HG03439 (cell line): ENCODE data around the gene LPCAT2.

Source experiments
- ATAC-seq: cut with Tn5 transposase; IDR thresholded peaks from one replicate; pipeline ENCODE4 v1.9.1; 2021; ENCODE audit warnings: mild to moderate bottlenecking, moderate library complexity; ENCODE audit not compliant: unreplicated experiment

LPCAT2 gene

GRCh38 chr16:55502801-55503366, 6.0 kb upstream of the LPCAT2 start:
- ATAC-seq, result no peak

GRCh38 chr16:55503726-55504550, 4.9 kb upstream of the LPCAT2 start:
- no peak for ATAC-seq

DNA sequence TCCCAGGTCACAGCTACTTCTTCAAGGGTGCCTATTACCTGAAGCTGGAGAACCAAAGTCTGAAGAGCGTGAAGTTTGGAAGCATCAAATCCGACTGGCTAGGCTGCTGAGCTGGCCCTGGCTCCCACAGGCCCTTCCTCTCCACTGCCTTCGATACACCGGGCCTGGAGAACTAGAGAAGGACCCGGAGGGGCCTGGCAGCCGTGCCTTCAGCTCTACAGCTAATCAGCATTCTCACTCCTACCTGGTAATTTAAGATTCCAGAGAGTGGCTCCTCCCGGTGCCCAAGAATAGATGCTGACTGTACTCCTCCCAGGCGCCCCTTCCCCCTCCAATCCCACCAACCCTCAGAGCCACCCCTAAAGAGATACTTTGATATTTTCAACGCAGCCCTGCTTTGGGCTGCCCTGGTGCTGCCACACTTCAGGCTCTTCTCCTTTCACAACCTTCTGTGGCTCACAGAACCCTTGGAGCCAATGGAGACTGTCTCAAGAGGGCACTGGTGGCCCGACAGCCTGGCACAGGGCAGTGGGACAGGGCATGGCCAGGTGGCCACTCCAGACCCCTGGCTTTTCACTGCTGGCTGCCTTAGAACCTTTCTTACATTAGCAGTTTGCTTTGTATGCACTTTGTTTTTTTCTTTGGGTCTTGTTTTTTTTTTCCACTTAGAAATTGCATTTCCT, 3.4 kb upstream of the LPCAT2 start:
- ATAC-seq, result no peak

GRCh38 chr16:55506083-55506482, 2.8 kb upstream of the LPCAT2 start:
- ATAC-seq, result no peak

GRCh38 chr16:55506708-55507107, 2.2 kb upstream of the LPCAT2 start:
- no peak for ATAC-seq

DNA sequence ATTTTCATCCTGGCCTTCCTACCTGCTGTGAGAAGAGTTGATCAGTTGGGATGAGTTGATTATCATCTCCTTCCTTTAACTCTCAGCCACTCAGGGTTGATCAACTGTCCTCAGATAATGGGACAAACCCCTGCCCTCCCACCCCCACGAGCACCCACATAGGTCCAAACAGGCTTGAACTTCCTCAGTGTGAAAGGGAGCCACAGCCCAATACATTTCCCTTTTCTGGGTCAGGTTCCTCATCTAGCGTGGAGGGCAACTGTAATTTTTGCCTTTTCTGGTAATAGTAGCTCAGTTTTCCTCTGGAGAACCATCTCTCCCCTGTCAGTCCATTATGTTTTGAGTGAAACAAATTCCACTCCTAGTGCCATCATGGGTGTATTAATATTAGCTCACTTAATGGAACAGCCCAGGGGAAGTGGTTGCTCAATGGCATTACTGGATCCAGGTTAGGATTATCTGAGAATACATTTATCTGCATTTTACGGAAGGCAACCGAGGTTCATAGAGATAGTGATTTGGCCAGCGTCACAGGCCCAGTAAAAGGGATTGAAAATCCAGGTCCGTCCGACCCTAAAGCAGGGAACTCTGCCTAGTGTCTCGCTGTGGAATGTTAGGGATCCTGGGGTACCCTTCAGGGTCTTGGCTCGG, 476 bp upstream of the LPCAT2 start:
- ATAC-seq, result no peak

DNA sequence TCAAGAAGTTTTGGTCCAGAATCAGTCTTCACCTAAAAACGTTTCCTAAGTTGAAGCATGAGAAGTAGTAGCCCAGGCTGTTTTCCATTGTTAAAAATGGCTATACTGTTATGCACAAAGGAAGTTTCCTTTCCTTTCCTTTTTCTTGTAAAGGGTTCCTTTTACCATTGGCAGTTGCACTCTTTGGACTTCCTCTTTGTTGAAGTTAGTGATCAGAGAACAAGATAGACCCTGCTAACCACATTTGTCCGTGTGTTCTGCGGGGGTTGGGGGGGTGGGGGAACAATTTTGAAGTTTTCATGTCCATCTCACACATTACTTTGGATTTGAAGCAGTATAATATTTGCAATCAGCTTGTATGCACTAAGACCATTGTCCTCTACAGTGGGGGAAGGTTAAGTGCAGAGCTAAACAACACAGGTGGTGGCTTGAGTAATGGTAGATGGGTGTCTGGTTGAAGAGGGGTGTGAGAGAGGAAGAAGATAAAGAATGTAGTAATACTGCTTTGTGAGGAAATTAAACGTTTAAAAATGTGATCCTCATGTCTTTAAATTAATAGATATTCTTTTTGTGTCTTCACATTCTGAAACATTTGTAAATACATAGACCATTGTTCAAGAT, 1.4 kb downstream of the LPCAT2 start:
- ATAC-seq, result no peak

DNA sequence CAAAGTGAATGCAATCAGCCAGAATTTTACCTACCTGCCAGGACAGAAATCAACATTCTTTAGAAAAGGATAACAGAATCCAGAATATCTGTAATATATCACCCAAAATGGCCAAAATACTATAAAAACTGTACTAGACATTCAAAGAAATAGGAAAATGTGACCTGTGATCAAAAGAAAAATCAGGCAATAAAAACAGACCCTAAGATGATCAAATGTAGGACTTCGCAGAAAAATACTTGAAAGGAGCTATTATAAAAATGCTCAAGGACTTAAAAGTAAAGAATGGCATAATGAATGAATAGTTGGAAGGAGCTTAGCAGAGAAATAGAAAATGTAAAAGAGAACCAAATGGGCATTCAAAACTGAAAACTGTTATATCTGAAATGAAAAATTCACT, 4.1 kb downstream of the LPCAT2 start:
- no peak for ATAC-seq

DNA sequence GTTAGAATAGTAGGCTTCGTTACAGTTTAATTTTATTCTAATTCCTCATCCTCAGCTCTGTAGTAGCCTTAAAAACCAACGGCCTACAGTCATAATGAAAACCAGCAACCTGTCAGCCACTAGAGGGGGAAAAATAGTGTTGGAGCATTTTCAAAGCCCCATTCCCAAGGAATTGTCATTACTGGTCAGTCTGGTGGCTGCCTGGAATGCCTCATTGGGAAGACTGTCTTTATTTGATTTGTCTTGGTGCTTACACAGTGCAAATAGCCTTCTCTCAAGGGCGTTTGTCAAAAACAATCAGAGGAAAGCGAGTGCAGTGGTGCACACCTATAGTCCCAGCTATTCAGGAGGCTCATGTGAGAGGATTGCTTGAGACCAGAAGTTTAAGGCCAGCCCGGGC, 4.7 kb downstream of the LPCAT2 start:
- no peak for ATAC-seq

GRCh38 chr16:55515111-55515510, 6.2 kb downstream of the LPCAT2 start:
- no peak for ATAC-seq

DNA sequence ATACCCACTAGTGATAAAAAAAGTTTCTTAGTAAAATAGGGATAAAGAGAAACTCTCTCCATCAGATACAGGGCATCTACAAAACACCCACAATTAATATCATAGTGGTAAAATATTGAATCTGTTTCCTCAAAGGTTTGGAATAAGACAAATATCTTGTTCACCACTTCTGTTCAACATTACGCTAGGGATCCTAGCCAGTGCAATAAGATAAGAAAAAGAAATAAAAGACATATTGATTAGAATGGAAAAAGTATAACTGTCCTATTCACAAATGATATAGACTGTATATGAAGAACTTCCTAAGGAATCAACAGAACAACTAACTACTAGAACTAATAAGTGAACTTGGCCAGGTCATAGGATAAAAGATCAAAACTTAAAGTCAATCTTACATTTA, 12.9 kb downstream of the LPCAT2 start:
- no peak for ATAC-seq

DNA sequence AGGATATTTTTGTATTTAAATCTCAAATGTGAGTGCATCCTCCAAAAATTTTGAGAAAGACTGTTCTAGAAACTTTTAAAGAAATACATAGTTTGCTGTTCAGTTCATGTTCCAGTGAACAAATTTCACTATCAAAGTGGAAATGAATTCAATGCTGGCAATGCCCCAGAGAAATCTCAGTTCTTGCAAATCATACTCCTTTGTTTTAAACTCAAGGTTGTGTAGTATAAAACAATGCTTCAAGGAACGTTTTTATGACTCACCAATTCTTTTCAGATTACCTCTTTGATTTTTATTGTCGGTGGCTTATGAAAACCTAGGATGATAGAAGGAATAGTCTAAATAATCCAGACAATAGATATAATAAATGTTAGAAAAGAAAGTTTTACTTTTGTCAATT, 17.6 kb downstream of the LPCAT2 start:
- ATAC-seq, result no peak

- ATAC-seq, result no peak
Observed at GRCh38 chr16:55527885-55528284, 19.0 kb downstream of the LPCAT2 start.

DNA sequence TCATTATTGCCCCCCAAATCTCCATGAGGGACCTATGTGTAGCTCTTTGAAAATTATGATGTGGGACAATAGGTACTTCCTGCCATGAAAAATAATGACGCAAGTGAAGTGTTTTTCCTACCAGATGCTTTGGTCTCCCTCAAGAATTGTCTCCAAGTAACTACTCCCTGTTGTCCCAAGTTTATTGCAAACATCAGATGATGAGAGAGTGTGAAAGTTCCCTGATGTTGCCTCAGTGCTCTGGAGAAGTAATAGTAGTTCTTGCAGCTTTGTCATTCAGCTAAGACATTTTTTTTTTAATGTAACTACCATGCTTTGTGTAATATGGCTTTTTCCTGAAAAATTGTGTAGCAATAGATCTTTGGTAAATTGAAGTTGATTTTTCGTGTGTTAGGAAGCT, 20.1 kb downstream of the LPCAT2 start:
- ATAC-seq, result no peak

DNA sequence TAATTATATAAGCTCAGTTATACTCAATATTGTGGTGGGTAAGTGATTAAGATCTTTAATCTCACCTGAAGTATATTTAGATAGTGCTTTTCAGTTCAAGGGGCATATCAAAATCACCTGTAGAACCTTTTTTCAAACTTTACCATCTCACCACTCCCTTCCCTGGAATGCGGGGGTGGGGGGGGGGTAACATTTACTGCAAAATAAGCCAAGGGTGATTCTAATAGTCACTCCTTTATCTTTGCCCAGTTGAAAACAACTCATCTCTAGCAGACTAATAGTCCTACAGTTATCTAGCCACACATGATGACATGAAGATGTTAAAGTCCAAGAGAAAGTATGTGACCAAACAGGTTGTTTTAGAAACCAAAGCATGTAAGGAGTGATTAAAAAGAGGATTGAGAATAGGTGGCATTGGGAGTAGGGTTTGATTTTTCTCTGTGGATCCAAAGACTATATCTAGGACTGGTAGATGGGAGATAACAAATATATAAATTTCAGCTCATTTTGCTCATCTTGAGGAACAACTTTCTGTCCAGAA, 21.5 kb downstream of the LPCAT2 start:
- ATAC-seq, result no peak

- no peak for ATAC-seq
Observed at GRCh38 chr16:55532227-55532626, 23.4 kb downstream of the LPCAT2 start.

- ATAC-seq, result no peak
Observed at GRCh38 chr16:55534756-55535155, 25.9 kb downstream of the LPCAT2 start.

DNA sequence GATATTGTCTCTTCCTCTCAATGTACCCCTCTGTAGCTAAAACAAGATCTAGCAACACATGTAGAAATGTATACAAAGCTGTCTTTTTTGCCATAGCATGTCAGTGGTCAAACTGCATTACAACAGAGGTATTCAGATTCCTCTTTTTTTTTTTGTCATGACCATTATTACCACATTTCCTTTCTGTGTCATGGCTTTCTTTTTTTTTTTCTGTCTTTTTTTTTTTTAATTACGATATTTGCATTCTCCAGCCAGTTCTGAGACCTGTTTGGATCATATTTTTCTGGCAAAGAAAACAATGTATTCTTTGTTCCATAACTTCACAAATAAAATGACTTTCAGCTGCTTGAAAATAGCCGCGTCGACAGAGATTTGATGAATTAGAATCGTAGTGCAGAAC, 30.2 kb downstream of the LPCAT2 start:
- ATAC-seq, result no peak

- ATAC-seq, result no peak
Observed at GRCh38 chr16:55539488-55539887, 30.6 kb downstream of the LPCAT2 start.

DNA sequence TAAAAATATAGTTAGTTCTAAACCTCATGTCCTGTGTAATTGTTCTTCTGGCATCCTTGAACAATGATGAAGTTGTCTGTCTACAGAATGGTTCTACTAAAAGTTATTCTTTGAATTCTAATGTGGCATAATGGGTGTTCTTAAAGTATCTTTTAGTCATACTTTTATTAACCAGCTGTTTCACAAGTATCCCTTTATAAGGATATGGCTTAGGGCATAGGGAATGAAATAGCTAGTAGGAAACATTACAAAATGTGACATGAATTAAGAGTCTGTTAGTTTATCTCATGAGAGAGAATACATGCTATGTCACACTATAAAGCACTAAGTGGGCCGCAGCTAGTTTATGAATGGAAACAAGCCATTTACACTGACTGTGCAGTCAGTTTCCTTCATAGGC, 31.3 kb downstream of the LPCAT2 start:
- no peak for ATAC-seq
